ENCODE measurements around the gene MAST4.

- TF ChIP-seq CTCF (IDR thresholded peaks at IDR 0.05; ENCODE audit: low read depth, low read length, missing input control) (no peak), JUND (IDR thresholded peaks at IDR 0.05) (no peak), EGR1 (IDR thresholded peaks at IDR 0.05; ENCODE audit: low read depth in 2 of 2) (no peak), FOXA2 (IDR thresholded peaks at IDR 0.05) (no peak), REST (IDR thresholded peaks at IDR 0.05) (no peak), RAD21 (IDR thresholded peaks at IDR 0.05) (no peak), YY1 (IDR thresholded peaks at IDR 0.05) (no peak), RXRA (IDR thresholded peaks at IDR 0.05) (no peak), TAF1 (conservative IDR thresholded peaks at IDR 0.05) (no peak)
Measured at GRCh38 chr5:66889056-66889455, 292.9 kb downstream of the MAST4 start.

All from liver (tissue), 3 donors.